Mesothelial cell of epicardium (in vitro differentiated cells): ENCODE data around the gene SPAG6. TPM values are rescaled to one million over a fixed set of nuclear protein-coding genes. Genes with fewer than 3 reads are reported as not detected.

ENCODE experiments used
- DNase-seq, 2 experiments: peaks; one replicate each; pipeline ENCODE4 v3.0.0; 2021; ENCODE audit warnings: low spot score in 2 of 2; ENCODE audit not compliant: unreplicated experiment in 2 of 2
- H3K27ac Mint-ChIP-seq: 2 replicates; pipeline ENCODE4 v1.8.0; 2021; ENCODE audit warnings: mixed read lengths
- H3K27me3 Mint-ChIP-seq: 2 replicates; pipeline ENCODE4 v1.8.0; 2021; ENCODE audit warnings: low read depth, mixed read lengths
- H3K36me3 Mint-ChIP-seq: 2 replicates; pipeline ENCODE4 v1.8.0; 2021; ENCODE audit warnings: mixed read lengths
- H3K4me1 Mint-ChIP-seq: 2 replicates; pipeline ENCODE4 v1.8.0; 2021; ENCODE audit warnings: mixed read lengths
- H3K4me3 Mint-ChIP-seq: 2 replicates; pipeline ENCODE4 v1.8.0; 2021; ENCODE audit warnings: mild to moderate bottlenecking, moderate library complexity, mixed read lengths
- H3K9me3 Mint-ChIP-seq: 2 replicates; pipeline ENCODE4 v1.8.0; 2021; ENCODE audit warnings: mixed read lengths
- total RNA-seq: library from RNA; stranded (reverse); gene quantifications from 3 replicates; pipeline ENCODE4 v1.2.1, GENCODE V29; 2021
- TF ChIP-seq, protein P1 (sequence below): fragments of 200-600 bp; sonication (generic); IDR thresholded peaks from one replicate; pipeline ENCODE4 v1.5.0; 2021; ENCODE audit warnings: antibody characterized with exemption; ENCODE audit not compliant: unreplicated experiment

SPAG6 gene
- total RNA-seq, 1 donor from 2014 or later = 0.16 TPM

DNA sequence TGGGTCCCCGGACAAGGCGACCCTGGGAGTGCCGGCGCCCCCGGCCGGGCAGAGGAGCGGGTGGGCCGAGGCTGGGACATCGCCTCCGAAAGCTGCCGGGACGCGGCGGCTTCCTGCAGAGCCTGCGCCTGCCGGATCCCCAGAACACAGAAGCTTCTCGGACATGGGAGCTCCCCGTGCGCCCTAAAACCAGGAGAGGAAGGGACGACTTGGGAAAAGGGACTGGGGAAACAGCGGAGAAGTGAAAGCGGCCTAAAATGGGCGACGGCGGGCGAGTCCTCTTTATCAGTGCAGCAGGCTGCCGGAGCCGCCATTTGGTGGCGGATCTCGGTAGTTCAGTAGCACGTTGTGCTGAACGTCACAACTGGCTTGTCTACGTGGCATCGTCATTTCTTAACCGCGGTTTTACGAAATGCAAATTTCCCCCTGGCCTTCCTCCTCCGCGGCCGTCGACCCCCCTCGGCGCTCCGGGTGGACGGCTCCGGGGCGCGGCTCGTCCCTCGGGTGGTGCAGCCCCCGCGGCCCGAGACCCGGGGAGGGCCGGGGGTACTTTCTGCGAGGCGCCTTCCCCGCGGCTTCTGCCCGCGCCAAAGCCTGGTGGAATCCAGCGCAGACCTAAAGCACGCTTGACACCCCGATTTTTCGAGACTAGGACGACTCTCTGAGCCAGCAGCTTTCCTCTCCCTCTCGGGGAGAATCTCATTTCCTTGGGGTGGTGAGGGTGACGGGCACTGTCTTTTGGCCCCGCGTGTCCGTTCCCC is 9.9 kb upstream of the SPAG6 start:
- Mint-ChIP-seq H3K4me1 (peaks cover 15% of the 10 kb centered on the region), H3K27me3 (peaks cover 92% of the 10 kb centered on the region), H3K27ac (peak overlapping the region; percentile 6), H3K36me3 (peaks cover 11% of the 10 kb centered on the region), H3K4me3 (peak overlapping the region; percentile 67), H3K9me3 (no peaks in the 10 kb centered on the region)
- peak in 1 of 2 experiments; percentile 56 for DNase-seq
- TF ChIP-seq, protein P1, sequence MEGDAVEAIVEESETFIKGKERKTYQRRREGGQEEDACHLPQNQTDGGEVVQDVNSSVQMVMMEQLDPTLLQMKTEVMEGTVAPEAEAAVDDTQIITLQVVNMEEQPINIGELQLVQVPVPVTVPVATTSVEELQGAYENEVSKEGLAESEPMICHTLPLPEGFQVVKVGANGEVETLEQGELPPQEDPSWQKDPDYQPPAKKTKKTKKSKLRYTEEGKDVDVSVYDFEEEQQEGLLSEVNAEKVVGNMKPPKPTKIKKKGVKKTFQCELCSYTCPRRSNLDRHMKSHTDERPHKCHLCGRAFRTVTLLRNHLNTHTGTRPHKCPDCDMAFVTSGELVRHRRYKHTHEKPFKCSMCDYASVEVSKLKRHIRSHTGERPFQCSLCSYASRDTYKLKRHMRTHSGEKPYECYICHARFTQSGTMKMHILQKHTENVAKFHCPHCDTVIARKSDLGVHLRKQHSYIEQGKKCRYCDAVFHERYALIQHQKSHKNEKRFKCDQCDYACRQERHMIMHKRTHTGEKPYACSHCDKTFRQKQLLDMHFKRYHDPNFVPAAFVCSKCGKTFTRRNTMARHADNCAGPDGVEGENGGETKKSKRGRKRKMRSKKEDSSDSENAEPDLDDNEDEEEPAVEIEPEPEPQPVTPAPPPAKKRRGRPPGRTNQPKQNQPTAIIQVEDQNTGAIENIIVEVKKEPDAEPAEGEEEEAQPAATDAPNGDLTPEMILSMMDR = no peak

DNA sequence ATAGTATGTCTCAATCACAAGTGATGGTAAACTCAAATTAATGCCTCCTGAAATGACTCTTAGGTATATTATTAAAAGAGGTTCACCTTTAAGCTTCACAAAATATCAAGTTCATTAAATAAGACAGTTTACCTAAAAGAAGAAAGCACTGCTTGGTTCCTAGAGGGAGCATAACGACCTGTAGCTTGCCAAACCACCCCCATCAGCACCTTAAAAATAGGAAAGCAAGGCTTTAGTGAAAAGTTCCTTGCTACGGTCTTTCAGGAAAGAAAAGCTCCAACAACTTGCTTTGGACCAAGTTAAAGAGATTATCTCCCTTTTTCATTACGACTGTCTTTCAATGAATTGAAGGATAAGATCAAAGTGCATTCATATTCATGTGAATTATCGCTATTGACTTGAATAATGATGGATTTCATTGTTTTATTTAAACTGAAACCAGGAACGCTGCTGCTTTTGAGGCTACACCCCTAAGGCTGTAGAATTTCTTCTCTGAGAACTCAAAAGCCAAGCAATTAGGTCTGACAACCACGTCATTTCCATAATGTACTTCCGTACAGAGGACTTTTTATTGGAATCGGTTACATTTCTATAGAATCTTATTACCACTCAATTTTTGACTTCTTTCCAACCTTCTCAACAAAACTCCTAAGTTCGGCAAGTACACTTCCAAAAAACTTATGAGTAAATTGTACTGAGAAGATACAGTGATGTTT is 7.0 kb upstream of the SPAG6 start:
- H3K27ac Mint-ChIP-seq = no peak overlapping the region
- peaks cover 4% of the 10 kb centered on the region for H3K36me3 Mint-ChIP-seq
- H3K4me1 Mint-ChIP-seq = peaks cover 15% of the 10 kb centered on the region
- peaks cover 90% of the 10 kb centered on the region for H3K27me3 Mint-ChIP-seq
- TF ChIP-seq, protein P1 = no peak
- no peak overlapping the region for H3K4me3 Mint-ChIP-seq
- DNase-seq = no peak
- no peaks in the 10 kb centered on the region for H3K9me3 Mint-ChIP-seq

DNA sequence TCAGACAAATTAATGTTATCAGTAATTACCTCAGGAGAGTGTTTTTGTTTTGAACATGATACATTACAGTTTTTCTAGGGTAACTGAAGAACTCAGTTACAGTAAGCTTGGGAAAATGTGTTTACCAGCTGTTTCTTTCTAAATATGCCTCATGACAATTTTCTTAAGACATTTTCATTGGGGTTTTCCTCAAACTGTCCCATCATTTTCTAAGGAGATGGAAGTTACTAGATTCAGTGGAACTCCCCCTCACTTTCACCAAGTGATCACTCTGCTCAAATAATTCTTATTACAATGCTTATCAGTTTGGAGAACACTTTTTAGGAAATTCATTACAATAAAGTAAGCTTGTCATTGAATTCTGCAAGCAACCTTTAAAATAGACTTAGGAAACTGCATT is 6.4 kb upstream of the SPAG6 start:
- Mint-ChIP-seq H3K9me3 (no peaks in the 10 kb centered on the region), H3K4me3 (no peak overlapping the region), H3K36me3 (peaks cover 2% of the 10 kb centered on the region), H3K4me1 (peaks cover 12% of the 10 kb centered on the region), H3K27me3 (peaks cover 90% of the 10 kb centered on the region), H3K27ac (no peak overlapping the region)
- no peak for DNase-seq
- TF ChIP-seq, protein P1 = no peak

DNA sequence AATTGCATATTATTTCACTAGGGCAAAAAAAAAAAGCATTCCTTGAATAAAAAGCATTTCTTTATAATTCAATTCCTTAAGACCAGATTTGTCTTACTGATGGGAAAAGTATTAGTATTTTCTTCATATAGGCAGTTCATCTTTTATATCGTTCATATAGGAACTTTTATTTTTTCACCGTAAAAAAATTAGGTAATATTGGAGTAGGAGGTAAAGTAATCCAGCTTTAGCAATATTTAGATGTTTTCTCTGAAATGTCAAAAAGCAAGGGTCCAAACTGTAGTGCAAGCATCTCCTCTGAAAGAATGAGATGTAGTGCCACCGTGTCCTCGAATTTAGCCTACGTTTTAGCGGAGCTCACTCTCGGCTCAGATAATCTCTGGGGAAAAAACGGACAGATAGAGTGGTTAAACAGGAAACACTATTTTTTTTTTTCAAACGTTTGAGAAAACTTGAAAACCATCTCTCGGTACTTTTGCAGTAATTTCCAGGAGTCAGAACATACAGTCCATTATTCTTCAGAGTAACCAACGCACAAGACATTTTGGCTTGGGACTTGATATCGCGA is 5.5 kb upstream of the SPAG6 start:
- Mint-ChIP-seq H3K27ac (peak overlapping the region; percentile 89), H3K36me3 (peaks cover 2% of the 10 kb centered on the region), H3K27me3 (peaks cover 90% of the 10 kb centered on the region), H3K4me1 (peaks cover 12% of the 10 kb centered on the region), H3K4me3 (peak overlapping the region; percentile 83), H3K9me3 (no peaks in the 10 kb centered on the region)
- no peak for DNase-seq
- TF ChIP-seq, protein P1 = no peak

DNA sequence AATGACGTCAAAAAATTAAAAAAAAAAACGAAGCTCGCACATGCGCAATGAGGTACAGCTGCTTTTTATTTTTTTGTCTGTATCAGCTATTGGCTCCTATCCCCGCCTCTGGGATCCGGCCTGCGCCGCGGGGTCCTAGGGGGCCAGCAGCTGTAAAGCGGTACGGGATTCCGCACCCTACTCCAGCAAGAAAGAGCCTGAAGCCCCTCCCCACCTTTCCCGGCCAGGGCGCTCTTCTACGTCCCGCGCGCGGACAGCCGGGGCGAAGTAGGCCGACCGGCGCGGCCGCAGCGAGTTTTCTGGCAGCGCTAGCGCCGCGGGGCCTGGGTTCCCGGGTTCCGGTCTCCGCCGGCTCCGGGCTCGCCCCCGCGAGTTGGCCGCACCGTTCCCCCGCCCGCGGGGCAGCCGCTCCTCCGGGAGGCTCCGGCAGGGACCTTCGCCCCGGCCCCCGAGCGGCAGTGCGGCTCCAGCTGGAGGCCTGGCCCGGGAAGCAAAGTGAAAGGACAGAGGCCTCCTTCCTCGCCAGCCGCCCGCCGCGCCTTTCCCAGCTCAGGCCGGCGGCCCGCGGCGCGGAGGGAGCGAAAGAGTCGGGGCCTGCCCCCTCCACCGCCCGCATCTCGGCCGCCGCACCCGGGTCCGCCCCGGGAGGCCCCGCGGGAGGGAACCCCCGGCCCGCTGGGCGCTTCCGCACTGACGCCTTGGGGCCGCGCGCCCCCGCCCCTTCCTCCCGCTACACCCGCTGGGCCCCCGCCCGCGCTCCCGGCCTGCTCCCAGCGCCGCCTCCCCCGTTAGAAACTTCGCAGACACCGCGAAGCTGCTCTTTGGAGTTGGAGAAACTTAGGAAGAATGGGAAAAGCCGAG is 4.7 kb upstream of the SPAG6 start:
- H3K9me3 Mint-ChIP-seq = no peaks in the 10 kb centered on the region
- H3K27me3 Mint-ChIP-seq = peaks cover 91% of the 10 kb centered on the region
- peak; percentile 58 to 79 for DNase-seq
- TF ChIP-seq, protein P1 = no peak
- H3K4me1 Mint-ChIP-seq = peaks cover 8% of the 10 kb centered on the region
- H3K36me3 Mint-ChIP-seq = peaks cover 2% of the 10 kb centered on the region
- H3K27ac Mint-ChIP-seq = peak overlapping the region; percentile 89
- peak overlapping the region; percentile 83 for H3K4me3 Mint-ChIP-seq
